ENCODE data around the gene FES.
"Not testable (repeated sequence)": the region's sequence is repeated elsewhere in the genome, so short reads cannot be mapped to it uniquely, and the experiment has no call there.

Gene FES

DNA sequence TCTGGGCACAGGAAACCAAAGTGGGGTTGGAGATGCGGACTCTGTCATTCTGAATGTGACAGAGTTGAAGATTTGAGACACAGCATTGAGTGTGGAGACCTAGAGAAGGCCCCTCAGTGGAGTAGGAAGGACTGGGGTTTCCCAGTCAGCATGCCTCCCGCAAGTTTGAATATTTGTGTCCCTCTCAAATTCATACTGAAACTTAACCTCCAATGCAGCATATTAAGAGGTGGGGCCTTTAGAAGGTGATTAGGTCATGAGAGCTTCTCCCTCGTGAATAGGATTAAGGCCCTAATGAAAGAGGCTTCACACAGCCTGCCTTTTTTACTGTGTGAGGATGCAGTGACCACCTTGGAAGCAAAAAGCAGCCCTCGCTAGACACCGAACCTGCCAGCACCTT lies 40.1 kb downstream of the FES start:
- no peak for TF ChIP-seq CTCF (IDR thresholded peaks at IDR 0.05; ENCODE audit: control extremely low read depth, extremely low read depth, low read depth, missing control alignments)
- ChIA-PET POLR2A (no interaction called here), CTCF (interaction anchor here (1.0 to 7.3 kb wide), 4 partner anchors 9 to 109 kb away, joined by 3 to 113 read pairs (median 24); partner anchors contain the start of genes HDDC3, MAN2A2 and UNC45A)
- DNase-seq (ENCODE audit: extremely low spot score), result peak; percentile 79

GRCh38 chr15:90926766-90927165 lies 42.5 kb downstream of the FES start:
- POLR2A ChIA-PET; DNase-seq (ENCODE audit: extremely low spot score): not testable (repeated sequence)
- CTCF ChIA-PET, result interaction anchor here (6.6 to 7.3 kb wide), 2 partner anchors 7 to 25 kb away, joined by 45 to 113 read pairs; partner anchors contain the start of genes HDDC3, MAN2A2 and UNC45A

DNA sequence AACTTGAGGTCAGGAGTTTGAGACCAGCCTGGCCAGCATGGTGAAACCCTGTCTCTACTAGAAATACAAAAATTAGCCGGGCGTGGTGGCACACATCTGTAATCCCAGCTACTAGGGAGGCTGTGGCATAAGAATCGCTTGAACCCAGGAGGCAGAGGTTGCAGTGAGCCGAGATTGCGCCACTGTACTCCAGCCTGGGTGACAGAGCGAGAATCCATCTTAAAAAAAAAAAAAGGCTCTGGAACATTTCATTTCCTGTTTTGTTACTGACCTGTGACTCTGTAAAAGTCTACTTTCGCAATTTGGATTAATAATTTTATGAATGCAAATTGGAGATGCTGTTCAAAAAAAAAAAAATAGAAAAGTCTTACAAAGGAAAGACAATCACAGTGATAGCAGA lies 43.8 kb downstream of the FES start:
- CTCF ChIA-PET; POLR2A ChIA-PET; DNase-seq (ENCODE audit: extremely low spot score): not testable (repeated sequence)

DNA sequence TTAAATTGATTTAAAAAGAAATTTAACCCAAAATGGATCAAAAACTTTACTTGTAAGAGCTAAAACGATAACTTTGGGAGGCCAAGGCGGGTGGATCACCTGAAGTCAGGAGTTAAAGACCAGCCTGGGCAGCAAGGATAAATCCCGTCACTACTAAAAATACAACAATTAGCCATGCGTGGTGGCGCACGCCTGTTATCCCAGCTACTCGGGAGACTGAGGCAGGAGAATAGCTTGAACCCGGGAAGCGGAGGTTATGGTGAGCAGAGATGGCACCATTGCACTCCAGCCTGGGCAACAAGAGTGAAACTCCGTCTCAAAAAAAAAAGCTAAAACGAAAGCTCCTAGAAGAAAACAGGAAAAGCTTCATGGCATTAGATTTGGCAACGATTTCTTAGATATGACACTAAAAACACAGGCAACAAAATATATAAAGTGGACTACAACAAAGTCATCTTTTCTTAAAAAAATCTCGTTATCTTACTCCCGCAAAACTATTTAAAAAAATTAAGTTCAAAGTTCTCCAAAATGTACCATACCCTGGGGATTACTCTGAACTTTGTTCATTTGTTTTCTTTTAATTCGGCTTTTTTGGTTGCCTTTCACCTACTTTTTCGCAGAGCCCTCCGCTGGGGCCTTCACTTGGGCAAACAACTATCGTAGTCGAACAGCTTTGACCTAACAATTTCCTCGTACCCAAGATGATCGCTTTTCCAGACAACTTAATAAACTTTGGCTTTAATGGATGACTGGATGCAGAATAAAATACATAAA lies 45.1 kb downstream of the FES start:
- no peak for TF ChIP-seq CTCF (IDR thresholded peaks at IDR 0.05; ENCODE audit: control extremely low read depth, extremely low read depth, low read depth, missing control alignments)
- ChIA-PET CTCF (interaction anchor here (1.1 to 16.6 kb wide), 6 partner anchors 12 to 610 kb away, joined by 5 to 447 read pairs (median 34); partner anchors contain the start of genes MAN2A2 and RCCD1), POLR2A (no interaction called here)
- no peak for DNase-seq (ENCODE audit: extremely low spot score)

DNA sequence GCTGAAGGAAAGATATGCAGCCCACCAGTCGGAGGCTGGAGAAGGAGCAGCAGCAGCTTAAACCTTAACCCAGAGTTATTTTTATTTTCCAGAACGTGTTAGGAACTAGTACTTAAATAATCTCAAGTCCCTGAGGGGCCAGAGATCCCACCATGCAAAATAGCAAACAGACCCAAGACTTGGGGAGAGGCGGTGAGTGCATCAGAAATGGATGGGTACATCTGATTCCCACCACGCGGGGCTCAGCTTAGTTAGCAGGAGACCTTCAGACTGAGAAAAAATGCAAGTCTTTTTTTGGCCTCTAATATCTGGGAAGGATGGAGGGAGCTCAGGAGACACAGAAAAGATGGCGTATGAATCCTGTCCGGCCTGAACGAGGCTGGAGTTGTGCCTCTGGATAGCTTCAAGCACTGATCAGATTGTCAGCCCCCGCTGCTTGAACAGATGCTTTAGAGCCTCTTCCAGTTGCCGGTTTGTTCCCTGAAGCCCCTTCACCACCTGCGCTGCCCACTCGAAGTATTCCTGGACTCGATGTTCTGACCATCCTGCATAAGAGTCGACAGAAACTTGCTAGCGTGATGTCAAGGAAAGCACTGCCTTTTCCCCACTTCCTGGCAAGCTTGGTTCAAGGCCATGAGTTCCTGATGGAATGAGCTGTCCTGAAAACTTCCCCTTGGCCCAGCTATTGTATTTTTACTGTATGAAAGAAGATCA lies 46.7 kb downstream of the FES start:
- no peak for TF ChIP-seq CTCF (IDR thresholded peaks at IDR 0.05; ENCODE audit: control extremely low read depth, extremely low read depth, low read depth, missing control alignments)
- ChIA-PET CTCF (interaction anchor here (0.6 to 16.6 kb wide), 38 partner anchors 8 to 637 kb away, joined by 3 to 447 read pairs (median 7); partner anchors contain the start of genes BLM, FES, MAN2A2 and RCCD1), POLR2A (interaction anchor here (0.6 to 1.3 kb wide), 4 partner anchors 23 to 543 kb away, joined by 3 to 7 read pairs (median 4); partner anchors contain the start of gene MAN2A2)
- no peak for DNase-seq (ENCODE audit: extremely low spot score)

DNA sequence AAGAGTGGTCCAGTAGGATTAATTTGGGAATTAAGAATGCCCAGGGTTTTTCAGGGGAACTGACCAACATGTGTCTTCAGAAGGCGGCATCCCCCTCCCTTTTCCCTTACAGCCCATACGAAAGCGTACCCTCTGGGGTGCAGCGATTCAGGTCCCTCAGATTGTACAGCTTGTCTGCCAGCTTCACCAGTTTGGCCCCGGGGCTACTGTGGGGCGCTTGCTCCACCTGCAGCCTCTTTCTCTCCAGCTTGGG lies 47.2 kb downstream of the FES start:
- DNase-seq (ENCODE audit: extremely low spot score), result no peak
- POLR2A ChIA-PET, result interaction anchor here (0.6 to 1.3 kb wide), 3 partner anchors 29 to 544 kb away, joined by 3 to 7 read pairs (median 4); partner anchors contain the start of gene MAN2A2
- CTCF ChIA-PET, result interaction anchor here (0.6 to 16.6 kb wide), 43 partner anchors 8 to 710 kb away, joined by 3 to 447 read pairs (median 6); partner anchors contain the start of genes BLM, FES, MAN2A2 and RCCD1
- no peak for TF ChIP-seq CTCF (IDR thresholded peaks at IDR 0.05; ENCODE audit: control extremely low read depth, extremely low read depth, low read depth, missing control alignments)

- POLR2A ChIA-PET, result interaction anchor here (0.5 to 1.5 kb wide), 7 partner anchors 28 to 544 kb away, joined by 3 to 7 read pairs (median 4); partner anchors contain the start of gene MAN2A2
These were observed 47.7 kb downstream of the FES start, which contains the start of gene HDDC3 for GRCh38 chr15:90931828-90932659. HDDC3 (minus strand) TSS chr15:90932549; CDS start chr15:90932540, 9 bp downstream.

More at GRCh38 chr15:90931828-90932659, 47.7 kb downstream of the FES start, which contains the start of gene HDDC3:
- CTCF ChIA-PET, result interaction anchor here (0.6 to 16.6 kb wide), 74 partner anchors 9 to 711 kb away, joined by 3 to 447 read pairs (median 4); partner anchors contain the start of genes BLM, FES, FURIN and IQGAP1
- TF ChIP-seq CTCF (IDR thresholded peaks at IDR 0.05; ENCODE audit: control extremely low read depth, extremely low read depth, low read depth, missing control alignments), result peak; percentile 98
- peak; percentile 90 for DNase-seq (ENCODE audit: extremely low spot score)

All from GM10248 (cell line).